Ecto neural progenitor cell (in vitro differentiated cells): ENCODE measurements around the gene CYP4A11.
"Not testable (repeated sequence)": the region's sequence is repeated elsewhere in the genome, so short reads cannot be mapped to it uniquely, and the experiment has no call there.

ENCODE experiments used
- DNase-seq: peaks from one replicate; pipeline ENCODE4 v3.0.0-alpha.2; 2018; ENCODE audit warnings: low spot score

CYP4A11 gene

GRCh38 chr1:46927249-46927835 lies 13.9 kb downstream of the CYP4A11 start:
- no peak for DNase-seq

GRCh38 chr1:46910790-46911189 lies 30.5 kb downstream of the CYP4A11 start:
- no peak for DNase-seq

- no peak for DNase-seq
These were observed 37.8 kb downstream of the CYP4A11 start for GRCh38 chr1:46903481-46903880.

- DNase-seq, result no peak
These were observed 40.9 kb downstream of the CYP4A11 start for GRCh38 chr1:46900401-46900800.

- not testable (repeated sequence) for DNase-seq
These were observed 59.6 kb downstream of the CYP4A11 start for GRCh38 chr1:46881656-46882055.
